PC-3 (cell line): ENCODE measurements around the gene MACROD2.

ENCODE experiments used
- EZH2 ChIP-seq: fragments of 300-600 bp; sonication (generic); IDR thresholded peaks from one replicate; pipeline ENCODE4 v1.6.1; 2017; ENCODE audit warnings: antibody characterized with exemption, mild to moderate bottlenecking, low read length; ENCODE audit not compliant: unreplicated experiment
- EZH2phosphoT487 ChIP-seq: fragments of 300-600 bp; sonication (generic); IDR thresholded peaks from 2 replicates; pipeline ENCODE4 v1.6.1; 2018; ENCODE audit warnings: mild to moderate bottlenecking, antibody characterized with exemption, low read length, borderline replicate concordance
- TF ChIP-seq, protein P1 (sequence below): fragments of 300-600 bp; sonication (generic); conservative IDR thresholded peaks from 2 replicates; pipeline ENCODE4 v1.5.1; 2017; ENCODE audit warnings: antibody characterized with exemption, low read depth, mild to moderate bottlenecking, low read length

DNA sequence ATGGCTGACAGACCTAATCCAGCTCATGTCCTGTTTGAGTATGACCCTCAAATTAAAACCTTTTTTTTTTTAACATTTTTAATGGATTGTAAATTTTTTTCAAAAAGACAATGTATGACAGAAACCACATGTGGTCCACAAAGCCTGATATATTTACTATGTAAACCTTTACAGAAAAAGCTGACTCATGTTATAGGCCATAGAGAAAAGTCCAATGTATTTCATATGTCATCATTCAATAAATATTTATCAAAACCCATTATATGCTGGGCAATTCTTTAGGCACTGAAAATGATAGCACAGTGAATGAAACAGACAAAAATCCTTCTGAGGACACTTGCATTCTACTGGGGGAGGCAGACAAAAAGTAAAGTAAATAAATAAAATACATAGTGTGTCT lies 1168.3 kb downstream of the MACROD2 start:
- TF ChIP-seq, protein P1, sequence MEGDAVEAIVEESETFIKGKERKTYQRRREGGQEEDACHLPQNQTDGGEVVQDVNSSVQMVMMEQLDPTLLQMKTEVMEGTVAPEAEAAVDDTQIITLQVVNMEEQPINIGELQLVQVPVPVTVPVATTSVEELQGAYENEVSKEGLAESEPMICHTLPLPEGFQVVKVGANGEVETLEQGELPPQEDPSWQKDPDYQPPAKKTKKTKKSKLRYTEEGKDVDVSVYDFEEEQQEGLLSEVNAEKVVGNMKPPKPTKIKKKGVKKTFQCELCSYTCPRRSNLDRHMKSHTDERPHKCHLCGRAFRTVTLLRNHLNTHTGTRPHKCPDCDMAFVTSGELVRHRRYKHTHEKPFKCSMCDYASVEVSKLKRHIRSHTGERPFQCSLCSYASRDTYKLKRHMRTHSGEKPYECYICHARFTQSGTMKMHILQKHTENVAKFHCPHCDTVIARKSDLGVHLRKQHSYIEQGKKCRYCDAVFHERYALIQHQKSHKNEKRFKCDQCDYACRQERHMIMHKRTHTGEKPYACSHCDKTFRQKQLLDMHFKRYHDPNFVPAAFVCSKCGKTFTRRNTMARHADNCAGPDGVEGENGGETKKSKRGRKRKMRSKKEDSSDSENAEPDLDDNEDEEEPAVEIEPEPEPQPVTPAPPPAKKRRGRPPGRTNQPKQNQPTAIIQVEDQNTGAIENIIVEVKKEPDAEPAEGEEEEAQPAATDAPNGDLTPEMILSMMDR = no peak
- TF ChIP-seq EZH2 = no peak
- TF ChIP-seq EZH2phosphoT487 = no peak
